HepG2 (cell line): ENCODE results near the gene CKM. TPM values are rescaled to one million over a fixed set of nuclear protein-coding genes. Genes with fewer than 3 reads are reported as not detected.

ENCODE experiments used
- ATAC-seq: fragments of 200-7000 bp; cut with Tn5 transposase; 3 replicates; pipeline ENCODE4 v1.9.1; 2020; ENCODE audit warnings: mild to moderate bottlenecking, moderate library complexity
- BruUV-seq: library from RNA; stranded (reverse); fragments of 400-500 nt; replicated peaks from 2 replicates; lab custom pipeline; 2021; lab: Mats Ljungman, UMichigan
- CTCF ChIA-PET: fragments of 300-600 bp; formaldehyde crosslinking; extraction: SDS; loops from one replicate; lab custom pipeline; 2021; ENCODE audit warnings: low total read pairs, inconsistent platforms, low intra/inter-chr PET ratio; lab: Yijun Ruan, JAX
- POLR2A ChIA-PET: fragments of 350-600 bp; sonication (Branson Sonifier 250); formaldehyde crosslinking; loops from one replicate; lab custom pipeline; 2020; ENCODE audit warnings: antibody characterized with exemption, inconsistent platforms; lab: Yijun Ruan, JAX
- DNase-seq: peaks from one replicate; pipeline ENCODE4 v3.0.0-alpha.2; 2015; ENCODE audit warnings: low spot score
- FAIRE-seq: peaks from 3 replicates; lab custom pipeline; 2011; peaks lifted over from hg19 to GRCh38; lab: Jason Lieb, UNC
- H2AFZ ChIP-seq: one replicate; pipeline ENCODE4 v1.6.1; 2011; ENCODE audit warnings: low read length, inconsistent platforms
- H3K27ac ChIP-seq: fragments of 300-600 bp; 3 replicates; pipeline ENCODE4 v1.8.0; 2011; ENCODE audit warnings: mixed run types, mild to moderate bottlenecking, mixed read lengths, low read length, inconsistent platforms; ENCODE audit not compliant: insufficient read depth; ENCODE audit errors: extremely low read length
- H3K27me3 ChIP-seq, 2 experiments: fragments of 200-600 bp in 1 of 2; 2 replicates in 1 of 2; 3 replicates in 1 of 2; pipeline versions ENCODE4 v1.6.0 to v1.8.0; 2011; ENCODE audit warnings: low read length in 2 of 2, mild to moderate bottlenecking in 2 of 2, moderate library complexity in 2 of 2, inconsistent platforms in 1 of 2; ENCODE audit not compliant: insufficient read depth in 2 of 2, control insufficient read depth in 1 of 2
- H3K36me3 ChIP-seq, 2 experiments: fragments of 200-600 bp in 1 of 2; replicated peaks in 1 of 2; 2 replicates in 1 of 2; 3 replicates in 1 of 2; pipeline versions ENCODE4 v1.5.1 to v1.8.0; 2011; ENCODE audit warnings: low read length in 2 of 2, inconsistent platforms in 1 of 2; ENCODE audit not compliant: insufficient read depth in 2 of 2, control insufficient read depth in 1 of 2
- H3K4me1 ChIP-seq: 2 replicates; pipeline ENCODE4 v1.5.1; 2012; ENCODE audit warnings: low read length, inconsistent platforms; ENCODE audit not compliant: insufficient read depth
- H3K4me2 ChIP-seq: 2 replicates; pipeline ENCODE4 v1.6.0; 2011; ENCODE audit warnings: low read depth, low read length, inconsistent platforms
- H3K4me3 ChIP-seq, 3 experiments: fragments of 200-600 bp in 1 of 3; sonication (generic), shearing (Covaris generic) in 1 of 3; replicated peaks in 1 of 3; 2 replicates each; pipeline ENCODE4 v1.5.1; 2011 to 2016; ENCODE audit warnings: low read length in 3 of 3, inconsistent platforms in 2 of 3, low read depth in 2 of 3, mild to moderate bottlenecking in 2 of 3, control low read depth in 1 of 3, mixed read lengths in 1 of 3; ENCODE audit not compliant: insufficient read depth in 1 of 3
- H3K79me2 ChIP-seq: one replicate; pipeline ENCODE4 v1.6.1; 2011; ENCODE audit warnings: low read length, inconsistent platforms; ENCODE audit not compliant: insufficient read depth
- H3K9ac ChIP-seq: 2 replicates; pipeline ENCODE4 v1.6.0; 2011; ENCODE audit warnings: mild to moderate bottlenecking, low read depth, low read length, inconsistent platforms; ENCODE audit not compliant: insufficient read depth
- H3K9me3 ChIP-seq: 2 replicates; pipeline ENCODE4 v1.5.1; 2012; ENCODE audit warnings: mild to moderate bottlenecking, low read length
- H4K20me1 ChIP-seq: 2 replicates; pipeline ENCODE4 v1.6.0; 2011; ENCODE audit warnings: inconsistent platforms, mild to moderate bottlenecking, low read length, moderate library complexity; ENCODE audit not compliant: insufficient read depth
- DNMT1 ChIP-seq: sonication (generic); formaldehyde crosslinking; IDR thresholded peaks from 2 replicates; pipeline ENCODE4 v1.5.1; 2020; ENCODE audit warnings: mild to moderate bottlenecking, missing genetic modification reagents
- ETV6 ChIP-seq: sonication (generic); formaldehyde crosslinking; conservative IDR thresholded peaks from 2 replicates; pipeline ENCODE4 v1.4.0; 2020; ENCODE audit warnings: missing genetic modification reagents
- JUNB ChIP-seq: sonication (generic); formaldehyde crosslinking; IDR thresholded peaks from 2 replicates; pipeline ENCODE4 v1.8.0; 2022; ENCODE audit warnings: missing genetic modification reagents, mild to moderate bottlenecking, borderline replicate concordance
- KDM3A ChIP-seq: IDR thresholded peaks from 2 replicates; pipeline ENCODE4 v1.6.1; 2018; ENCODE audit warnings: low read depth, missing compliant biosample characterization
- NKX3-1 ChIP-seq: sonication (generic); formaldehyde crosslinking; IDR thresholded peaks from 2 replicates; pipeline ENCODE4 v1.5.0; 2020; ENCODE audit warnings: missing genetic modification reagents
- NRL ChIP-seq: sonication (generic); formaldehyde crosslinking; IDR thresholded peaks from 2 replicates; pipeline ENCODE4 v1.5.0; 2020; ENCODE audit warnings: missing genetic modification reagents, mild to moderate bottlenecking, moderate library complexity, borderline replicate concordance
- RXRB ChIP-seq: IDR thresholded peaks from 2 replicates; pipeline ENCODE4 v1.6.1; 2016; ENCODE audit warnings: borderline replicate concordance, missing genetic modification reagents, missing compliant biosample characterization
- SIX4 ChIP-seq: sonication (generic); formaldehyde crosslinking; IDR thresholded peaks from 2 replicates; pipeline ENCODE4 v1.4.0; 2020; ENCODE audit warnings: missing genetic modification reagents
- TAF15 ChIP-seq: fragments of 200-400 bp; formaldehyde crosslinking; IDR thresholded peaks from one replicate; pipeline ENCODE4 v1.6.1; 2018; ENCODE audit warnings: mild to moderate bottlenecking, low read depth, low read length; ENCODE audit not compliant: poor library complexity, severe bottlenecking
- ZFYVE20 ChIP-seq: sonication (generic); formaldehyde crosslinking; IDR thresholded peaks from 2 replicates; pipeline ENCODE4 v1.8.0; 2023; ENCODE audit warnings: low read depth, mild to moderate bottlenecking, moderate library complexity, missing genetic modification reagents, borderline replicate concordance
- ZNF282 ChIP-seq: fragments of 450-650 bp; IDR thresholded peaks from 2 replicates; pipeline ENCODE4 v1.6.1; 2018; ENCODE audit not compliant: partially characterized antibody
- ZNF337 ChIP-seq: sonication (generic); formaldehyde crosslinking; IDR thresholded peaks from 2 replicates; pipeline ENCODE4 v1.5.1; 2020; ENCODE audit warnings: missing genetic modification reagents, low read depth, mild to moderate bottlenecking, borderline replicate concordance
- ZNF383 ChIP-seq: sonication (generic); formaldehyde crosslinking; IDR thresholded peaks from 2 replicates; pipeline ENCODE4 v1.4.0; 2020; ENCODE audit warnings: missing genetic modification reagents, mild to moderate bottlenecking, borderline replicate concordance
- WGBS: methylation state at CpG from one replicate; pipeline ENCODE4 v1.1.6; 2017; ENCODE audit warnings: low lambda C conversion rate; 5-methylcytosine and 5-hydroxymethylcytosine counted together
- in situ Hi-C: cut with HindIII; loops from 2 replicates; pipeline ENCODE4 v1.10.0; 2017; ENCODE audit warnings: low pct_unique_long_range_greater_than_20kb; ENCODE audit not compliant: extremely low pct_ligation_motif_present
- intact Hi-C: fragments of 100-400 bp; cut with micrococcal nuclease; formaldehyde crosslinking; loops from one replicate; pipeline ENCODE4 v1.10.0; 2022; ENCODE audit not compliant: unreplicated experiment
- polyA plus RNA-seq, 8 experiments: library from polyadenylated mRNA; depleted of rRNA in 3 of 8; stranded (reverse) in 7 of 8; unstranded in 1 of 8; fragments of >200 nt; fragmentation: Illumina TruSeq in 4 of 8; extraction: Trizol in 4 of 8; gene quantifications; 2 replicates each; pipeline versions ENCODE4 v1.2.1 to v1.2.3, GENCODE V29; 2011 to 2016; ENCODE audit warnings: low read depth in 4 of 8, missing spikeins in 1 of 8, mixed read lengths in 1 of 8; ENCODE audit not compliant: insufficient read depth in 1 of 8
- total RNA-seq, 5 experiments: library from RNA; depleted of rRNA; stranded (reverse); fragments of >200 nt; fragmentation: Illumina TruSeq; extraction: Trizol; gene quantifications; 2 replicates each; pipeline ENCODE4 v1.2.3, GENCODE V29; 2016; ENCODE audit warnings: low read depth in 1 of 5
- TF ChIP-seq, protein P1 (sequence below), 2 experiments: sonication (generic) in 1 of 2; formaldehyde crosslinking in 1 of 2; IDR thresholded peaks; 2 replicates each; pipeline versions ENCODE4 v1.6.1 to v1.9.0; 2014 to 2022; ENCODE audit warnings: antibody characterized with exemption in 1 of 2, borderline replicate concordance in 1 of 2, inconsistent platforms in 1 of 2, low read depth in 1 of 2, missing genetic modification reagents in 1 of 2

CKM gene
- total and polyA plus RNA-seq, 2 of the 13 experiments (the other 11 are each of a cell fraction or from before 2014, with no cell fraction given), result 0.54 to 0.80 TPM

- BruUV-seq, result no TSS peak
- ATAC-seq (no peak; the same call in 2 of the 3 replicates), DNase-seq (no peak), FAIRE-seq (no peak)
- in situ Hi-C loops, result no loop called here
- H3K79me2 ChIP-seq, result no peaks in the 10 kb centered on the region
- H3K9ac ChIP-seq, result no peak overlapping the region
- no peak overlapping the region for H3K27ac ChIP-seq
- intact Hi-C loops, result no loop called here
- no peaks in the 10 kb centered on the region for H3K4me1 ChIP-seq
- POLR2A ChIA-PET, result no interaction called here
- no peak overlapping the region for H3K4me2 ChIP-seq
- no peak overlapping the region for H2AFZ ChIP-seq
- CTCF ChIA-PET, result no interaction called here
- H3K27me3 ChIP-seq, result no peaks in the 10 kb centered on the region
- WGBS, result 95% methylated on average over 17 of the region's 20 CpGs
- 0 out of 2 replicates have a peak, but pooled peaks cover 3% of the 10 kb centered on the region for H4K20me1 ChIP-seq
- H3K4me3 ChIP-seq, result no peak overlapping the region
- peaks cover 22 to 67% of the 10 kb centered on the region in 2 experiments for H3K36me3 ChIP-seq
- H3K9me3 ChIP-seq, result no peaks in the 10 kb centered on the region
- TF ChIP-seq JUNB, result no peak
- TF ChIP-seq ZNF337, result no peak
- TF ChIP-seq NKX3-1 (CRISPR knock-in tag), result no peak
- TF ChIP-seq TAF15, result no peak
- no peak for TF ChIP-seq NRL (CRISPR knock-in tag)
- TF ChIP-seq ZFYVE20 (CRISPR knock-in tag), result no peak
- TF ChIP-seq ZNF383 (CRISPR knock-in tag), result no peak
- TF ChIP-seq ETV6 (CRISPR knock-in tag), result no peak
- no peak for TF ChIP-seq RXRB (CRISPR knock-in tag)
- TF ChIP-seq ZNF282, result no peak
- no peak for TF ChIP-seq KDM3A (CRISPR knock-in tag)
- TF ChIP-seq, protein P1, sequence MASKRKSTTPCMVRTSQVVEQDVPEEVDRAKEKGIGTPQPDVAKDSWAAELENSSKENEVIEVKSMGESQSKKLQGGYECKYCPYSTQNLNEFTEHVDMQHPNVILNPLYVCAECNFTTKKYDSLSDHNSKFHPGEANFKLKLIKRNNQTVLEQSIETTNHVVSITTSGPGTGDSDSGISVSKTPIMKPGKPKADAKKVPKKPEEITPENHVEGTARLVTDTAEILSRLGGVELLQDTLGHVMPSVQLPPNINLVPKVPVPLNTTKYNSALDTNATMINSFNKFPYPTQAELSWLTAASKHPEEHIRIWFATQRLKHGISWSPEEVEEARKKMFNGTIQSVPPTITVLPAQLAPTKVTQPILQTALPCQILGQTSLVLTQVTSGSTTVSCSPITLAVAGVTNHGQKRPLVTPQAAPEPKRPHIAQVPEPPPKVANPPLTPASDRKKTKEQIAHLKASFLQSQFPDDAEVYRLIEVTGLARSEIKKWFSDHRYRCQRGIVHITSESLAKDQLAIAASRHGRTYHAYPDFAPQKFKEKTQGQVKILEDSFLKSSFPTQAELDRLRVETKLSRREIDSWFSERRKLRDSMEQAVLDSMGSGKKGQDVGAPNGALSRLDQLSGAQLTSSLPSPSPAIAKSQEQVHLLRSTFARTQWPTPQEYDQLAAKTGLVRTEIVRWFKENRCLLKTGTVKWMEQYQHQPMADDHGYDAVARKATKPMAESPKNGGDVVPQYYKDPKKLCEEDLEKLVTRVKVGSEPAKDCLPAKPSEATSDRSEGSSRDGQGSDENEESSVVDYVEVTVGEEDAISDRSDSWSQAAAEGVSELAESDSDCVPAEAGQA (IDR thresholded peaks at IDR 0.05; ENCODE audit: low read depth), result no peak
- TF ChIP-seq, protein P1 (CRISPR knock-in tag; IDR thresholded peaks at IDR 0.05; ENCODE audit: borderline replicate concordance), result no peak
- no peak for TF ChIP-seq SIX4 (CRISPR knock-in tag)
- TF ChIP-seq DNMT1, result no peak
These were observed 30.5 kb upstream of the CKM start for GRCh38 chr19:45352914-45353796.
